Stimulated activated CD4-positive, alpha-beta T cell treated with anti-CD3 and anti-CD28 coated beads, Interleukin-2, amount 100 ng/mL, for 4 hours (primary cell): ENCODE data around the gene IFNL2.

Experiments
- DNase-seq: peaks from one replicate; pipeline ENCODE4 v3.0.0-alpha.2; 2020; ENCODE audit warnings: low read depth

Gene IFNL2

DNA sequence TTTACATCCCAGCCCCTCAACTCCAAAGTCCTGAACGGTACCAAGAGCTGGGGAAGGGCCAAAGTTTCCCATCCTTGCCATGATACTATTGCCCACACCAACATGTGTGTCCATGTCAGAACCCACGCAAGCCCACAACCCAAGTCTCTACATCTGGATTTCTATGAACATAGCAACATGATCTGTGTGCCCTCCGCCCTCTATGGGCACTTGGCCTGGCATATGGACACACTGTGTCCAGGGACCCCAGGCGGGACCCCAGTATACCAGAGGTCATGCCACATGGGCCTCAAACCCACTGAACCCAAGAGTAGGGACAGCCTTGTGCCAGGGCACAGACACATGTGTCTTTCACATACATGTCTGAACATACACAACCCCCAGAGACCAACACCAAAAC is 50.5 kb downstream of the IFNL2 start:
- no peak for DNase-seq

GRCh38 chr19:39319098-39319891 is 51.1 kb downstream of the IFNL2 start:
- no peak for DNase-seq
